Measurements from ENCODE around the gene S100P.

DNA sequence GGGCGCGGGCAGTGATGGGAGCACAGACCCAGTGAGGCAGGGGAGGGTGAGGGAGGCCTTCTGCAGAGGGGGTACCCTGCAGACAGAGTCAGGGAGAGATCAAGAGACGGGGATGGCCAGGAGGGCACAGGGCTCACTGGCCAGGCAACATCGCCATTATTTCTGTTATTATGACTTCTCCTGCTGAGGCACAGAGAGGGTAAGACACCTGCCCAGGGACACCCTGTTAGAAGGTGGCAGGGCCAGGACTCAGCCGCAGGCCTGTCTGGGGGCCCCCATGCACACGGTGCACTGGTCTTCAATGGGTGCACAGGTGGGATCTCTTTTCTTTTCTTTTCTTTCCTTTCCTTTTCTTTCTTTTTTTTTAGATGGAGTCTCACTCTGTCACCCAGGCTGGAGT, 38.1 kb downstream of the S100P start:
- TF ChIP-seq, protein P1, sequence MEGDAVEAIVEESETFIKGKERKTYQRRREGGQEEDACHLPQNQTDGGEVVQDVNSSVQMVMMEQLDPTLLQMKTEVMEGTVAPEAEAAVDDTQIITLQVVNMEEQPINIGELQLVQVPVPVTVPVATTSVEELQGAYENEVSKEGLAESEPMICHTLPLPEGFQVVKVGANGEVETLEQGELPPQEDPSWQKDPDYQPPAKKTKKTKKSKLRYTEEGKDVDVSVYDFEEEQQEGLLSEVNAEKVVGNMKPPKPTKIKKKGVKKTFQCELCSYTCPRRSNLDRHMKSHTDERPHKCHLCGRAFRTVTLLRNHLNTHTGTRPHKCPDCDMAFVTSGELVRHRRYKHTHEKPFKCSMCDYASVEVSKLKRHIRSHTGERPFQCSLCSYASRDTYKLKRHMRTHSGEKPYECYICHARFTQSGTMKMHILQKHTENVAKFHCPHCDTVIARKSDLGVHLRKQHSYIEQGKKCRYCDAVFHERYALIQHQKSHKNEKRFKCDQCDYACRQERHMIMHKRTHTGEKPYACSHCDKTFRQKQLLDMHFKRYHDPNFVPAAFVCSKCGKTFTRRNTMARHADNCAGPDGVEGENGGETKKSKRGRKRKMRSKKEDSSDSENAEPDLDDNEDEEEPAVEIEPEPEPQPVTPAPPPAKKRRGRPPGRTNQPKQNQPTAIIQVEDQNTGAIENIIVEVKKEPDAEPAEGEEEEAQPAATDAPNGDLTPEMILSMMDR (conservative IDR thresholded peaks at IDR 0.05 in 1 of 2, IDR thresholded peaks at IDR 0.05 in 1 of 2; ENCODE audit: extremely low read depth in 1 of 2, insufficient read depth in 1 of 2, low read depth in 1 of 2, low read length in 2 of 2), result no peak
- TF ChIP-seq EZH2 (IDR thresholded peaks at IDR 0.05; ENCODE audit: borderline replicate concordance, low read length), result no peak

Data from mammary epithelial cell (primary cell).